ENCODE measurements around the gene NMNAT3.

- TF ChIP-seq CTCF (IDR thresholded peaks at IDR 0.05; ENCODE audit: low read length) = no peak
- no peak for TF ChIP-seq EZH2 (IDR thresholded peaks at IDR 0.05; ENCODE audit: borderline replicate concordance, low read length)
Observed at GRCh38 chr3:139557041-139557440, 120.7 kb downstream of the NMNAT3 start.

All from OCI-LY1 (cell line).